Measurements from ENCODE around the gene SCAMP4.

DNA sequence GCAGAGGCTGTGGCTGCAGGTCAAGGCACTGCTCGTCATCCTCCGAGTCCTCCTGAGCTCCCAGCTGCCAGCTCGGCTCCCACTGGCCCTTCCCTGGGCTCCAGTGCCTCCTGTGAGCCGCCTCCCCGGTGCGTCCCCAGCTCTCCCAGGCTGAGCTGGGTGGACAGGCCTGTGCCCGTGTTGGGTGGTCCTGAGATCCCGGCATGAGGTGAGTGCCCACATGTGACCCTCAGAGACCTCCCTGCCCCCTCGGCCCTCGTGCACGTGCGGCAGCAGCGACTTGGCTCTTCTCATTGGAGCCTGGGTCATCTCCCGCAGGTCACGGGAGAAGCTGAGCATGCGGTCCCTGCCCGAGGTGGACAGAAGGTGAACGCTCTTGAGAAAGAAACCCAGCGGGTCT, 15.4 kb downstream of the SCAMP4 start:
- TF ChIP-seq, protein P1, sequence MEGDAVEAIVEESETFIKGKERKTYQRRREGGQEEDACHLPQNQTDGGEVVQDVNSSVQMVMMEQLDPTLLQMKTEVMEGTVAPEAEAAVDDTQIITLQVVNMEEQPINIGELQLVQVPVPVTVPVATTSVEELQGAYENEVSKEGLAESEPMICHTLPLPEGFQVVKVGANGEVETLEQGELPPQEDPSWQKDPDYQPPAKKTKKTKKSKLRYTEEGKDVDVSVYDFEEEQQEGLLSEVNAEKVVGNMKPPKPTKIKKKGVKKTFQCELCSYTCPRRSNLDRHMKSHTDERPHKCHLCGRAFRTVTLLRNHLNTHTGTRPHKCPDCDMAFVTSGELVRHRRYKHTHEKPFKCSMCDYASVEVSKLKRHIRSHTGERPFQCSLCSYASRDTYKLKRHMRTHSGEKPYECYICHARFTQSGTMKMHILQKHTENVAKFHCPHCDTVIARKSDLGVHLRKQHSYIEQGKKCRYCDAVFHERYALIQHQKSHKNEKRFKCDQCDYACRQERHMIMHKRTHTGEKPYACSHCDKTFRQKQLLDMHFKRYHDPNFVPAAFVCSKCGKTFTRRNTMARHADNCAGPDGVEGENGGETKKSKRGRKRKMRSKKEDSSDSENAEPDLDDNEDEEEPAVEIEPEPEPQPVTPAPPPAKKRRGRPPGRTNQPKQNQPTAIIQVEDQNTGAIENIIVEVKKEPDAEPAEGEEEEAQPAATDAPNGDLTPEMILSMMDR (IDR thresholded peaks at IDR 0.05): no peak
- TF ChIP-seq EP300 (IDR thresholded peaks at IDR 0.05): no peak
- no peak for TF ChIP-seq POLR2A (IDR thresholded peaks at IDR 0.05)
